HG03108 (cell line): ENCODE data around the gene VTI1A.

Experiments used
- ATAC-seq: cut with Tn5 transposase; IDR thresholded peaks from one replicate; pipeline ENCODE4 v1.9.1; 2021; ENCODE audit warnings: moderate library complexity; ENCODE audit not compliant: unreplicated experiment

VTI1A gene

GRCh38 chr10:112746329-112746728, 299.3 kb downstream of the VTI1A start:
- ATAC-seq = no peak

- no peak for ATAC-seq
These were observed 303.6 kb downstream of the VTI1A start for GRCh38 chr10:112750427-112751167.

- no peak for ATAC-seq
These were observed 304.6 kb downstream of the VTI1A start for GRCh38 chr10:112751651-112752050.

- ATAC-seq = no peak
These were observed 305.3 kb downstream of the VTI1A start for GRCh38 chr10:112752288-112752687.

GRCh38 chr10:112753961-112754411, 307.0 kb downstream of the VTI1A start:
- no peak for ATAC-seq

GRCh38 chr10:112755446-112756234, 308.6 kb downstream of the VTI1A start:
- ATAC-seq = no peak

- ATAC-seq = no peak
These were observed 309.2 kb downstream of the VTI1A start for GRCh38 chr10:112756235-112756527.

- no peak for ATAC-seq
These were observed 311.9 kb downstream of the VTI1A start for GRCh38 chr10:112758961-112759360.

GRCh38 chr10:112759496-112759895, 312.5 kb downstream of the VTI1A start:
- no peak for ATAC-seq

GRCh38 chr10:112761256-112761655, 314.2 kb downstream of the VTI1A start:
- no peak for ATAC-seq

GRCh38 chr10:112763916-112764520, 317.0 kb downstream of the VTI1A start:
- ATAC-seq = no peak

- no peak for ATAC-seq
These were observed 318.8 kb downstream of the VTI1A start for GRCh38 chr10:112765717-112766235.

GRCh38 chr10:112766636-112767035, 319.6 kb downstream of the VTI1A start:
- ATAC-seq = no peak

- ATAC-seq = no peak
These were observed 320.1 kb downstream of the VTI1A start for GRCh38 chr10:112767156-112767555.

GRCh38 chr10:112768121-112768520, 321.1 kb downstream of the VTI1A start:
- ATAC-seq = no peak

- no peak for ATAC-seq
These were observed 322.1 kb downstream of the VTI1A start for GRCh38 chr10:112769081-112769480.

GRCh38 chr10:112769611-112770370, 322.8 kb downstream of the VTI1A start:
- ATAC-seq = no peak

GRCh38 chr10:112771733-112772132, 324.7 kb downstream of the VTI1A start:
- no peak for ATAC-seq

- ATAC-seq = no peak
These were observed 326.8 kb downstream of the VTI1A start for GRCh38 chr10:112773783-112774182.

- ATAC-seq = no peak
These were observed 327.2 kb downstream of the VTI1A start for GRCh38 chr10:112774210-112774609.

- no peak for ATAC-seq
These were observed 327.8 kb downstream of the VTI1A start for GRCh38 chr10:112774798-112775197.
